HG03103 (cell line): ENCODE measurements around the gene SLC13A1.
"Not testable (repeated sequence)": the region's sequence is repeated elsewhere in the genome, so short reads cannot be mapped to it uniquely, and the experiment has no call there.

Experiments
- ATAC-seq: cut with Tn5 transposase; IDR thresholded peaks from one replicate; pipeline ENCODE4 v1.9.1; 2021; ENCODE audit warnings: low read depth; ENCODE audit not compliant: unreplicated experiment

SLC13A1 gene

DNA sequence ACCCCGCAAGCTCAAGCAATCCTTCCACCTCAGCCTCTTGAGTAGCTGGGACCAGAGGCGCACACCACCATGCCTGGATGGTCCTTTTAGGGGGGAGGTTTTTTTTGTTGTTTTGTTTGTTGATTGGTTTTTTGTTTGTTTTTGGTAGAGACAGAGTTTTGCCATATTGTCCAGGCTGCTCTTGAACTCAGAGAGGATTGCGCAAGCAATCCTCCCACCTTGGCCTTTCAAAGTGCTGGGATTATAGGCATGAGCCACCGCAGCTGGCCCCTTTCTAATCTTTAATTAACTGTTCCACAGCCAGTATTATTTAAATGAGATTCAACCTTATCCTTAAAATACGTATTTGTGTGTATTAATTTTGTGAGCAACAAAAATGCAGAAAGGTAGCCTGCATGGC, 65.8 kb downstream of the SLC13A1 start:
- no peak for ATAC-seq

DNA sequence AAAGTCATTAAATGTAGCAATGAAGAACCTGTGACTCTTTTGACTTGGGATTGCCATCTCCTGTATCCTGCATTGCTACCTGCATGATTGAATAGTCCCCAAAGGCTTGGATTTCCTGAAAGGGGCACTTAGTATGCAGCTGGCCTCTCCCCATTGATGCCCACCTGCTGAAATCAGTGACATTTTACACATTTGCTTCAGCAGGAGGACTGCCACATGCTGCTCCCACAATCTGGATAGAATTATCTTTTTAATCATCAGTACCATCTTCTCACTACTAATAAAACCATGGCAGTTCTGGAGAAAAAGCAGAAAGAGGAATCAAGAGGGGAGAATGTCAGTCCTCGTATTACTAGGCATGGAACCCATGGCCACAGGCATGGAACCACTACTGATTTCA, 67.8 kb downstream of the SLC13A1 start:
- ATAC-seq = no peak

DNA sequence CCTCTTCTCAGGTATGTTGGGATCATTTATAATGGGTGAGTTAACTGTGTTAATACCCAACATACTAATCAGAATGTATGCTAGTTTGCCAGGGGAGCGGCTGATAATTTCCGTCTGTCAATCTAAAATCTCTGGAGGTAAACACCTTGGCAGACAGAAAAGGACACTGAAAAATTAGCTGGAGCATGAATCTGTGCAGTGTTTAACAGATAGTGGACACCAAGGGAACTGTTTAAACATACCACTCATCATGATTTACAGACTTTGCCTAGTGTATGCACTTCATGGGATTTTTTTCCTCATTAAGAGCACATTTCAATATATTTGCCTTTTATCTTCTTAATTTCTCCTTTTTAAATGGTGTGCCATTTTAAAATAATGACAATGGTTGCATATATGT, 68.2 kb downstream of the SLC13A1 start:
- ATAC-seq = no peak

DNA sequence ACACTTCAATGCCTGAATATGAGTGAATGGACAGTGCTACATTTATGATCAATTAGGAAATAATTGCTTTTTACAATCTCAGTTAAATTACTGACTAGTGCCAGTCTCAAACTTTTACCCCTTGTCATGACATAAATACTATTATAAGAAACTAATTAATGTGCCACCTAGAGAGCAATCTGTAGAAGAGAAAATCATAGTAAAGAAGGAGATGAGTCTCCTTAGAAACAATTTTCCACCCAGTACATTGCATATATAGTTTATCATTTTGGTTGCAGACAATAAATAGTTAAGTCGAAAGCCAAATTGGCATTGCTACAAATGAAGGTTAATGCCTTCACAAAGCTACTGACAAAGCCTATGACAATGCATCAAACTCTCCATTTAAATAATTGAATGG, 68.6 kb downstream of the SLC13A1 start:
- ATAC-seq = no peak

DNA sequence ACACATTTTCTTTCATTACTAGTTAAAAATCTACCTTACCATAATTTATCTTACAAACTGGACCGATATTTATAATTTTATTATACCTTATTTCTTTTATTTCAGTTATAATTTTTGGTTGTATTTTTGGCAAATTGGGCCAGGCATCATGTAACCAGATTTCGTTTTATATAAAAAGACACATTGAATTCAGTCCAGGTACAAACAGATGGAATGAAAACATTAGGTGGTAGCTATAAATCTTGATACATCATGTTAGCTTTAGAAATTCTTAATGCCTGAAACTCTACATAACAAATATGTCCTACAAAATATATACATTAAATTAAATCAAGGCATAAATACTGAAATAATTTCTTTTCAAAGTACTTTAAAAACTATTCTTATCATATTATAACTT, 73.1 kb downstream of the SLC13A1 start:
- no peak for ATAC-seq

DNA sequence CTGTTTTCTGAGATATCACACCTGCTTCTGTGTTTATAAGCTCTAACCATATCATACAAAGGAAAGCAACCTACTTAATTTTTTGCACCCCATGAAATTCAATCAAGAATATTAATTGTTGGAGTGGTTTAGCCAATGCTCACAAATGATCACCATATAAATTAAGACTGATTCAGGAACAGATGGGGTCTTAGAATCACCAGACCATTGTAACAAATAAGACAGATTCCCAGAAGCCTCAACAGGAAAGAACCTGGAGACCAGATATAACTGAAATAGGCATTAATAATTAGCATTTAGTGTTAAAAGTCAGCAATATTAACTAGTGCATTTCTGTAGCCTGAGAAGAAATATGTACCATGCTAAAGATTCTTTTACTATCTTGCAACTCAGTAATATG, 73.6 kb downstream of the SLC13A1 start:
- ATAC-seq = no peak

DNA sequence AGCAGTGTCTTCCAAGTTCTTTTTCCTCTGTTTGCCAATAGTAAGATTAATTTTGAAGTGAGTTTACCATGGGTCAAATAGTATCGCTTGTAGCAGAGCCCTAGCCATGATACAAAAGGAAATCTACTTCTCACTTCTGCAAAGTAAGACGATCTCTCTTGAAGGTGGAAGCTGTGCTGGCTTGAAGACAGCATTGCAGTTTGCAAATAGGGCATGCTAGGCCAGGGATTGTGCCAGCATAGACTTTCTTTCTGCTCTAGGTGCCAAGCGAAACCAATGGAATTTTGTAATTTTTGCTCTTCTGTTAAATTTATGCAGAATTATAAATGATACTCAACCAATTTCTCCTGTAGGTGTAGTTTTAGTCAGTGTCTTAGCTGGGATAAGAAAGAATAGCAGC, 74.5 kb downstream of the SLC13A1 start:
- ATAC-seq = no peak

DNA sequence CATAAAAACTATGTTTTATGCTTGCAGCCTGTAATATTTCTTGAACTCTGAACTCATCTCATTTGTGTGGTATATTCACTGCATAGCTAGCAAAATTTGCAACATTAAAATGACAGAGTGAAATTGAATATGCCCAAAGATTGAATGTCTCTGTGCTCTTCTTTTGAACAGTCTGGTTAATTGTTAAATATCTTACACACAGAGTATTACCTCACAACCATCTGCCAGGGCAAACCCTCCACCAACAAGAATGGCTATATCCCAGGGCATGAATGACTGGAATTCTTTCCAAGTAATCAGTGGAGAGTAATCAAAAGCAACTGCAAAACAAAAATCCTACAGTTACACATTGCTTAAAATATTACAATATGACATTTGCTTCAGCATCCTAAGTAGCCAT, 76.9 kb downstream of the SLC13A1 start:
- no peak for ATAC-seq

DNA sequence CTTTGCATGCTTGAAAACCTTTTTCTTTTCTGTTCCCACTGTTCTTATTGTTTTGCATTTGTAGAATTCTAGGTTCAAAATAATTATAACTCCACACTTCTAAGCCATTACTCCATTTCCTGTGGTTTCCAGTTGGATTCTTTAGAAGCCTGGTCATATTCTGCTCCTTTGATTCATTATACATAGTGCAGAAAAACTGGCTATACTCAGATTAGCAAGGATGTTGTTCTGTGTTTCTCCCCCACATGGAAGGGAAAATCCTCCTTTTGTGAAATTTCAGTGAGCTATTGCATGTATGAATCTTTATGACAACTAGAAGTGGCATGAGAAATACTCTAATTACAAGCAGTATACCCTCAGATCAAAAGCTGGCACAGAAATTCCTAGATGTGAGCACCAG, 79.5 kb downstream of the SLC13A1 start:
- ATAC-seq = no peak

DNA sequence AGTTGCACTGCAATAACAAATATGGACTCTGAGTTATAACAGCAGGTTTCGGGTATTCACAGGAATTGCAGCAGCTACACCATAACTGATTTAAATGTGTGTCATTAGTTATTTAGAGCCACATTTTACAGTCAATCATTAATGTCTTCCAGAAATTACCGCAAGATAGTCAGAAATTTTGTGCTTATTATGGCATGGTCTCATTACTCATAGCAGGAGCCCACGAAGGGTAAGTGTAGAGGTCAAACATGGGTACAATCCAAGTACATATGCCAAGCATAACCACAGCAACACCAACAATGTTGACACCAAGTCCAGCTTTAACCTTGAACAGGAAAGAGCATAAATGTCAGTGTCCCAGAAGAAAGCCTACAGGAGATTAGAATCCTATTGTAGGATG, 84.4 kb downstream of the SLC13A1 start:
- no peak for ATAC-seq

DNA sequence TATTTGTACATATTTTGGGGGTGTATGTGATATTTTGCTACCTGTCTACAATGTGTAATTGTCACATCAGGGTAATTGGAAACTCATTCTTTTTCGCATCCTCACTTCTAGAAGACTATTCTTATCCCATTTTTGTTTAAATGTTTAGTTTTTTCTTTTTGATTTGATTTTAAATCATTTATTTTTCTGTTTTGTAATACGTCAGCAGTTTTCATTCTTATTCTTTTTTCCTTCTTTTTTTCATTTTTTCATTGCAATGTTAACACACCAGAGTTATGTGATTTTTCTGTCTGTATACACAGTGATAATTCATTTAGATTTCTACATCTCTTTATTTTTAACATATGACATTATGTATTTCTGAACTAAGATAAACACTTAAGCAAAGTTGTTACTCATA, 85.5 kb downstream of the SLC13A1 start:
- ATAC-seq = no peak

DNA sequence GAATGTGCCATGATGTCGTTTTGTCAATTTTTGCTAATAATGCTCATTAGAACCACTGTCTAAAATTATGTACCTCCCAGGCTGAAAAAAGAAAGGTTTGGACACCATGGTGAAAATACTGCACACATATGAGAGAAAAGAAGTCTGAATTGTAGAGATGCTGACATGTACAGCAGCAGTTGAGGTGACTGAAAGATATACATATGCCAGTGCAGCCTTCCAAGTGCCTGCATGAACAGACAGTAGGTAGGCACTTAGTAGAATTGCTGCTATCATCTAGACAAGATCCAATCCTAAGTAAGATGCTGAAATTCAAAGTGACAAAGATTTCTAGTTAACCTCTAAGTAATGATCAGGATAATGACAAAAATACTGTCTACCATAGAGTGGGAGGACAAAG, 86.9 kb downstream of the SLC13A1 start:
- ATAC-seq = no peak

DNA sequence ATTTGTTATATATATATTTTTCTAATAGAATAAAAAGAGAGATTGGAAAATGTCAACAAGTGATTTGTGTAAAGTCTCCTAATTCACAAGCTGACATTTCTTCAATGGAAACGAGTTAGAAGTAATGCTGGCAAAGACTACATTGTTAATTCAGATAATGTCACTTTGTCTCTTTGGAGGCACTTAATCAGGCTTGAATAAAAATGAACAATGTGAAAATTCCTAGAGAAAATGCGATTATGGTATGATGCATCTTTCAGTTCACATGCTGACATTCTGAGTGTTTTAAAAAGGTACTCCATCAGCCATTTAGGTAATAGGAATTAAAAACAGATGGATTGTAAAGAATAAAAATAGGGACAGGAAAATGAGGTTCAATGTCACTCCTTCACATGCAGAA, 100.1 kb downstream of the SLC13A1 start:
- no peak for ATAC-seq

DNA sequence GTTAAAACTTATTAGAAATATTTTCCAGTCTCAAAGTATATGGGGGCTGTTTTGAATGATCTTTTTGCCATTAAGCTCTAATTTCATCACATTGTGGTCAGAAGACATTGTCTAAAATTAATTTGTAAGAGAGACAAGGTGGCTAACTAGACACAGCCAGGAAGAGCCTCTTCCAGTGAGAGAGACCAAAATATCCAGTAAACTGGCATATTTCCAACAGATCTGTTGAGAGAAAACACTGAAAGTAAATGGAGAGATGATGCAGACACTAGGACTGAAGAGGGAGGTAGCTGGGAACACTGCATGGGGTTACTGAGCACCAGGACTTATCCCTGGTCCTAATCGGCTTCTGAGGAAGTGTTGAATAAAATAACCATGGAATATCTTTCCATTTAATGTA, 102.8 kb downstream of the SLC13A1 start:
- ATAC-seq = no peak

DNA sequence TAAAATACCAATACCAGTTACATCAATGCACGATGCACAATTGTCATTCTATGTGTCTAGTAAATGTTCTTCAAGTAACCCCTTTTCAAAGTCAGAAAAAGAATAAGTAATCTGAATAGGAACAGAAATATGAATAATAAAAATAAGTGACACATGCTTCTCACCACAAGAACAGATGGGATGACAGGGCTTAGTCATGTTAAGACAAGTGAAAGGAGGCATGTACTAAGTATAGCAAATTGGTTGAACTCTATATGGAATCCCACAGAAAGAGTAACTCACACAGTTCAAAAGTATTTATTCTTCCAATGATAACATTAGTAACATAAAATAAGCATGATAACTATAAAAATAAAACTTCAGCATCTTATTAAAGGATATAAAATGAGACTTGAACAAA, 103.3 kb downstream of the SLC13A1 start:
- ATAC-seq = no peak

DNA sequence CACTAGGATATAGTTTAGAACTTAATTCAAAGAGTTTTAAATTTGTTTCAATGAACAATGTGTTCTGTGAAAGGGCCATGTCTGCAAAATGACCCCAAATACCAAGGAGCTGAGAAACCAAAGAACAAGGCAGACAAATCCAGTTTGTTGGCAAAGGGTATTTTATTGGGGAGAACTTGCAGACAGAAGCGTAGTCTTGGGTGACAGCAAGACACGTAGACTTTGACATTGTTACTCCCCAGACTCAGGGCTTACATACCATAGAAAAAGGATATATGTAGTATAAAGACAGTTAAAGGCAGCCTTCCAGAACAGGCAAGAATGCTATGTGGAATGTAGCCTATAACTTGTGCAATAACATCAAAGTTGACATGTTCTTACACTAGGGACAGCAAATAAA, 109.3 kb downstream of the SLC13A1 start:
- ATAC-seq = no peak

DNA sequence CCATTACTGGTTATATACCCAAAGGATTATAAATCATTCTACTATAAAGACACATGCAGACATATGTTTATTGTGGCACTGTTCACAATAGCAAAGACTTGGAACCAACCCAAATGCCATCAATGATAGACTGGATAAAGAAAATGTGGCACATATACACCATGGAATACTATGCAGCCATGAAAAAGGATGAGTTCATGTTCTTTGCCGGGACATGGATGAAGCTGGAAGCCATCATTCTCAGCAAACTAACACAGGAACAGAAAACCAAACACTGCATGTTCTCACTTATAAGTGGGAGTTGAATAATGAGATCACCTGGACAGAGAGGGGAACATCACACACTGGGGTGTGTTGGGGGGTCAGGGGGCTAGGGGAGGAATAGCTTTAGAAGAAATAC, 112.9 kb downstream of the SLC13A1 start:
- not testable (repeated sequence) for ATAC-seq

DNA sequence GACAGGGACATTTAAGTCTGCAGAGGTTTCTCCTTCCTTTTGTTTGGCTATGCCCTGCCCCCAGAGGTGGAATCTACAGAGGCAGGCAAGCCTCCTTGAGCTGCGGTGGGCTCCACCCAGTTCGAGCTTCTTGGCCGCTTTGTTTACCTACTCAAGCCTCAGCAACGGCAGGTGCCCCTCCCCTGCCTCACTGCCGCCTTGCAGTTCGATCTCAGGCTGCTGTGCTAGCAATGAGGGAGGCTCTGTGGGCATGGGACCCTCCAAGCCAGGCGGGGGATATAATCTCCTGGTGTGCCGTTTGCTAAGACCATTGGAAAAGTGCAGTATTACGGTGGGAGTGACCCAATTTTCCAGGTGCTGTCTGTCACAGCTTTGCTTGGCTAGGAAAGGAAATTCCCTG, 114.9 kb downstream of the SLC13A1 start:
- ATAC-seq = not testable (repeated sequence)

DNA sequence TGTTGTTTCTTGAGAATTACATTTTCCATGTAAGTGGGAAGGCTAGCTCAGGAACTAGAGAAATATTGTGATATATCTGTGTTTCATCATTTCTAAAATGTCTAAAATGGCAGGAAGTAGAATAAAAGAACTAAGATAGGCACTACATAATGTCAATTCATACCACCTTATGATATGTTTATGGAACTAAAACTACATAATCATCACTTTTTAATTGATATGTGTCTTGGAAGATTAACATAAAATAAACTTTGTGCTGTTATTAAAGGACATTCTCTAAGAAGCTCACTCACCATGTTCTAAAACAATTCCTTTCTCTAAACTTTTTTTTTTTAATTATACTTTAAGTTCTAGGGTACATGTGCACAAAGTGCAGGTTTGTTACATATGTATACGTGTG, 120.7 kb downstream of the SLC13A1 start:
- ATAC-seq = no peak

DNA sequence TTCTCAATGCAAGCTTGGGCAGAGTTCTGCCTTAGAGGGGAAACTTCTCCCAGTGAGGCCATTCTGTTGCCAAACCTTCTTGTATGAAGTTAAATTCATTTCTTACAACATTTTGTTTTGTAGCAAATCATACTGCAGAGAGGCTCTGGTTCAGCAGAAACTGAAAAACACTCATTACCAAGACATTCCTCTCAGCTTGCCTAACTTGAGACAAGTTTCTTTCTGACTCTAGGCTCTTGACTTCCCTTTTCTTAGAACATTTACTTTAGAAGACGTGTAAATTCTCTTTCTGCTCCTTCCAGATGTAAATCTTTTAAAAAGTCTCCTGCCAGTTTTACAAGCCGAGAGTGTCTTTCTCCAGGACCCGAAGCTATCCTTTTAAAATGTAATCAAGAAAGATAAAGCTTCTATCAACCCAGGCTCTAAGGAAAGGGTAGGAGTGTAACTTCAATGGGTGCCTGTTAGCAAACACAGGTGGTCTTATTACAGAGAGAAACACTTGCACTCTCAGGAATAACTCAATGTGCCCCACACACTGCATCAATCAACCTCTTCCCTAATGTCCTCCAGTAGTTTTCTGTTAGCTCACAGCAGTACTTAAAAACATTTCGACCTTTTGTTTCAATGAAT, 123.8 kb downstream of the SLC13A1 start:
- peak; percentile 72 for ATAC-seq

DNA sequence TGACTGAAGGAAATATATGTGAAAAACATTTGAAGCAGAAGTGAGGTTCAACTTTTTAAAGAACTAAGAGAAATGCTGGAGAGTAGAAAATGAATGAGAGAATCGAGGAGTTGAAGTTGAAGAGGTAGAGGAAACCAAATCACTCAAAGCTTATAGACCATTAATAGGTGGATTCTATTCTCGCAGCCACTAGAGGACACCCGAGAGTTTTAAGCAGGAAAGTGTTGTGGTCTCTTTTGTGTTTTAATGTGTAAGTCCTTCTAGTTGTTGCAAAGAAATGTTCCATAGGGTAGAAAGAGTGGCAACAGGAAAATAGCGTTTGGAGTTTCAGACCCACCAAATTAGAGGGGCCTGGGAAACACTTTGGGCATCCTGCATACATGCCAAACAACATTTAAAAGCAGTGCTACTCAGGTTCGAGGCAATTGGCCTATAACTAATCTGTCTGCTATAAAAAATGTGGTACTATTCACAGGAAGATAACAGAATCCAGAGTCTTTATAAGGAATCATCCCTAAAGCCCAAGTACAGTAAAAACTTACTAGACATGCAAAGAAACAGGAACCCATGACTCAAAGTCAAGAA, 129.0 kb downstream of the SLC13A1 start:
- peak; percentile 60 for ATAC-seq

DNA sequence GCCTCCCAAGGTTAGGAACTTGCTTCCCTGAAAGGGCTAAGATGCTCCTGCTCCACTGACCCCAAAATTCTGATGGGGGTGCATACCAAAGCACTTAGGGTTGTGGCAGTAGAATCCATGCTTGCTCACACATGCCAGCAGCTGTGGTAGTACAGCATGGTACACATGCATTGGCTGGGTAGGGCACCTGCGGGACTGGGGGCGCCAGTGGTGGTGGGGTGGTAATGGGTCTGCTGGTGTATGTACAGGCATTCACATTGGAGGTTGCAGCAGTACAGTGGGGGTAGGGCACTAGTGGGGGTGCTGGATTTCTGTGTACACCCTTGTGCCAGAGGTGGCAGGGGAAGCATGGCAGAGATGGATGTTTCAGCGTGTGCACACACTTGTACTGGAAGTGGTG, 132.0 kb downstream of the SLC13A1 start:
- no peak for ATAC-seq
